ENCODE data around the gene CFAP20. TPM values are rescaled to one million over a fixed set of nuclear protein-coding genes. Genes with fewer than 3 reads are reported as not detected.

The CFAP20 gene
- polyA plus RNA-seq, 2 of the 4 experiments (the other 2 are of a cell fraction): 45.3 to 53.1 TPM

DNA sequence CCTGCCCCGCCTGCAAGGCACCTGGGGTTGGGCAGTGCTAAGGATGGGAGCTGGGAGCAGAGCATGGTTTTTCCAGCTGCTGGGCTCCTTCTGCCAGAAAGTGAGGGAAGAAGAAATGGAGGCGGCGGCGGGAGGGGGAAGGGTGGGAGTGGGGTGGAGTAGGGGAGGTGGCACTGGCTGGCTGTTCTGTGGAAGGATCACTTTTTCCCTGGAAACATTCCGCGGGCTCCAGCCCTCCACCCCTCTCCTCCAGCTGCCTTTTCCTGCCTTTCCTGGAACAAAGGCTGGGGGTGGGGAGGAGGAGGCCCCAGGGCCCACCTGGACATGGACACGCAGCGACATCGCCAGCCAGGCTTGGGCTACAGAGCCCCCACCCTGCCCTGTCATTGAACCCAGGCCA is 41.1 kb downstream of the CFAP20 start:
- no peak overlapping the region for H3K27ac ChIP-seq
- no peak for DNase-seq (ENCODE audit: low read depth in 1 of 2, low spot score in 1 of 2)
- no peaks in the 10 kb centered on the region for H3K4me1 ChIP-seq
- POLR2A ChIA-PET: no interaction called here
- TF ChIP-seq RAD21 (conservative IDR thresholded peaks at IDR 0.05 in 1 of 2, IDR thresholded peaks at IDR 0.05 in 1 of 2): no peak
- TF ChIP-seq ZNF302 (CRISPR knock-in tag; IDR thresholded peaks at IDR 0.05): no peak
- TF ChIP-seq EHF (CRISPR knock-in tag; IDR thresholded peaks at IDR 0.05): no peak
- TF ChIP-seq HOXA7 (CRISPR knock-in tag; IDR thresholded peaks at IDR 0.05): no peak
- TF ChIP-seq MAFK (IDR thresholded peaks at IDR 0.05; ENCODE audit: partially characterized antibody): no peak
- TF ChIP-seq, protein P1, sequence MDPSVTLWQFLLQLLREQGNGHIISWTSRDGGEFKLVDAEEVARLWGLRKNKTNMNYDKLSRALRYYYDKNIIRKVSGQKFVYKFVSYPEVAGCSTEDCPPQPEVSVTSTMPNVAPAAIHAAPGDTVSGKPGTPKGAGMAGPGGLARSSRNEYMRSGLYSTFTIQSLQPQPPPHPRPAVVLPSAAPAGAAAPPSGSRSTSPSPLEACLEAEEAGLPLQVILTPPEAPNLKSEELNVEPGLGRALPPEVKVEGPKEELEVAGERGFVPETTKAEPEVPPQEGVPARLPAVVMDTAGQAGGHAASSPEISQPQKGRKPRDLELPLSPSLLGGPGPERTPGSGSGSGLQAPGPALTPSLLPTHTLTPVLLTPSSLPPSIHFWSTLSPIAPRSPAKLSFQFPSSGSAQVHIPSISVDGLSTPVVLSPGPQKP (IDR thresholded peaks at IDR 0.05; ENCODE audit: low read depth, low read length): no peak
- no peak for TF ChIP-seq CEBPB (IDR thresholded peaks at IDR 0.05)
- H3K9me3 ChIP-seq: no peaks in the 10 kb centered on the region
- no peak overlapping the region for H3K4me2 ChIP-seq
- CTCF ChIA-PET: no interaction called here
- no peak for FAIRE-seq
- 60% methylated on average over 8 of the region's 9 CpGs for WGBS (ENCODE audit: missing lambda C conversion rate)
- ATAC-seq: no peak
- H3K4me3 ChIP-seq: no peak overlapping the region

DNA sequence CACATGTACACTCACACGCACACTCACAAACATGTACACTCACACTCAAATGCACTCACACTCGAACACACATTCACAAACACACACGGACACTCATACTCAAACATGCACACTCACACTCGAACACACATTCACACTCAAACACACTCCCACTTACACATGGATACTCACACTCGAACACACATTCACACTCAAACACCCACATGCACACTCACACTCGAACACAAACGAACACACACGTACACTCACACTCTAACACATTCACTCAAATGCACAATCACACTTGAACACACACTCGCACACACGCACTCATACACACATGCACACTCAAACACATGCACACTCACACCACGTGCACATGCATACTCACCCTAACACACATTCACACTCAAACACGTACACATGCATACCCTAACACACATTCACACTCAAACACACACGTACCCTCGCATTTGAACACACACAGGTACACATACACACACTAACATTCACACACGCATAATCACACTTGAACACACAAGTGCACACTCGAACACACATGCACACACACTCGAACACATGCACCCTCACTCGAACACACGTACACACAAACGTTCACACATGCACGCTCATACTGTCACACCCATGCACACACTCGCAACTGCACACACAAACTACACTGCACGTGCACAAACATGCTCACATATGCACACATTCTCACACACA is 41.8 kb downstream of the CFAP20 start:
- DNase-seq (ENCODE audit: low read depth in 1 of 2, low spot score in 1 of 2): no peak
- WGBS (ENCODE audit: missing lambda C conversion rate): 67% methylated on average over 23 of the region's 23 CpGs

DNA sequence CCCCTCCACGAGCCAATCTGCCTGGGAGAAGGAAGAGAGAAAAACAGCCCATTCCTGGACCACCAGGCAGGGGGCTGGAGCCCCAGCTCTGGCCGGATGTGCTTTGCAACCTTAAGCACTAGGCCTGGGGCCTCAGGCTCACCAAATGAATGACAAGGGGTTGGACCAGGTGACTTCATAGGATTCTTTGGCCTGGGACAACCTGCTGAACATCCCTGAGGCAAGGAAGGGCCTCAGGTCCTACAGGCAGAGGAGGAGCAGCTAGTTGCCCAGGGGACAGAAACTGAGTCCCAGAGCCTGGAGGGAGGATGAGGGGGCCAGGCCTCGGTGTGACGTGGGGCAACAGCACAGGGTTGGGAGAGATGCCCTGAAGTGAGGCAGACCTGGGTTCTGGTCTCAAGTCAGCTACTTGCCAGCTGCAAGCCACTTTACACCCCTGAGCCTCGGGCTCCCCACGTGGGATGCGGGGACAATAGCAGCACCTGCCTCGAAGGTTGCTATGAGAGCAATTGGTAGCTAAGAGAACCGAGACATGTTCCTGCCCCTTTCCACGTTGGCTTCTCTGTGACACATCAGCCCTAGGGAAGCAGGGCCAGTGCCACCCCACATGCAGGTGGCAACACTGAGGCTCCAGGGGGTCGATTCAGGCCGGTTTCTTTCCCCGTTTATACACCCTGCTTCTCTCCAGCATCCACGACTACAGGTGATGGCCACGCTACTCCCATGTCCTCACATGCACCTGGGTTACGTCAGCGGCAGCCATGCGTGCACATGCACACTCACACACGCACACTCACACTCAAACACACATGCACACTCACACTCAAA is 42.6 kb downstream of the CFAP20 start:
- FAIRE-seq: no peak
- ChIA-PET CTCF (no interaction called here), POLR2A (no interaction called here)

More for the DNA sequence above, 41.8 kb downstream of the CFAP20 start:
- H3K9me3 ChIP-seq: no peaks in the 10 kb centered on the region
- H3K4me2 ChIP-seq: no peak overlapping the region
- no peak for TF ChIP-seq MAZ (IDR thresholded peaks at IDR 0.05; ENCODE audit: borderline replicate concordance, low read depth, low read length)
- TF ChIP-seq RCOR1 (IDR thresholded peaks at IDR 0.05; ENCODE audit: low read depth, low read length): no peak
- ATAC-seq: no peak
- H3K27ac ChIP-seq: no peak overlapping the region
- H3K4me3 ChIP-seq: no peak overlapping the region
- FAIRE-seq: no peak
- ChIA-PET CTCF (no interaction called here), POLR2A (no interaction called here)
- no peaks in the 10 kb centered on the region for H3K4me1 ChIP-seq

More for the DNA sequence above, 42.6 kb downstream of the CFAP20 start:
- DNase-seq (ENCODE audit: low read depth in 1 of 2, low spot score in 1 of 2) (no peak), ATAC-seq (peak; percentile 27 to 57; a peak in 4 of 6 replicates)
- Histone ChIP-seq H3K4me3 (no peak overlapping the region), H3K27ac (no peak overlapping the region), H3K4me1 (no peaks in the 10 kb centered on the region), H3K9me3 (no peaks in the 10 kb centered on the region), H3K4me2 (no peak overlapping the region)
- TF ChIP-seq RARB (CRISPR knock-in tag; IDR thresholded peaks at IDR 0.05): no peak
- TF ChIP-seq RNF2 (IDR thresholded peaks at IDR 0.05; ENCODE audit: borderline replicate concordance, low read depth): no peak
- TF ChIP-seq FOXS1 (CRISPR knock-in tag; IDR thresholded peaks at IDR 0.05): no peak
- TF ChIP-seq, protein P2, sequence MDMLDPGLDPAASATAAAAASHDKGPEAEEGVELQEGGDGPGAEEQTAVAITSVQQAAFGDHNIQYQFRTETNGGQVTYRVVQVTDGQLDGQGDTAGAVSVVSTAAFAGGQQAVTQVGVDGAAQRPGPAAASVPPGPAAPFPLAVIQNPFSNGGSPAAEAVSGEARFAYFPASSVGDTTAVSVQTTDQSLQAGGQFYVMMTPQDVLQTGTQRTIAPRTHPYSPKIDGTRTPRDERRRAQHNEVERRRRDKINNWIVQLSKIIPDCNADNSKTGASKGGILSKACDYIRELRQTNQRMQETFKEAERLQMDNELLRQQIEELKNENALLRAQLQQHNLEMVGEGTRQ (IDR thresholded peaks at IDR 0.05): no peak
- TF ChIP-seq, protein P3, sequence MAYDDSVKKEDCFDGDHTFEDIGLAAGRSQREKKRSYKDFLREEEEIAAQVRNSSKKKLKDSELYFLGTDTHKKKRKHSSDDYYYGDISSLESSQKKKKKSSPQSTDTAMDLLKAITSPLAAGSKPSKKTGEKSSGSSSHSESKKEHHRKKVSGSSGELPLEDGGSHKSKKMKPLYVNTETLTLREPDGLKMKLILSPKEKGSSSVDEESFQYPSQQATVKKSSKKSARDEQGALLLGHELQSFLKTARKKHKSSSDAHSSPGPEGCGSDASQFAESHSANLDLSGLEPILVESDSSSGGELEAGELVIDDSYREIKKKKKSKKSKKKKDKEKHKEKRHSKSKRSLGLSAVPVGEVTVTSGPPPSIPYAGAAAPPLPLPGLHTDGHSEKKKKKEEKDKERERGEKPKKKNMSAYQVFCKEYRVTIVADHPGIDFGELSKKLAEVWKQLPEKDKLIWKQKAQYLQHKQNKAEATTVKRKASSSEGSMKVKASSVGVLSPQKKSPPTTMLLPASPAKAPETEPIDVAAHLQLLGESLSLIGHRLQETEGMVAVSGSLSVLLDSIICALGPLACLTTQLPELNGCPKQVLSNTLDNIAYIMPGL (CRISPR knock-in tag; IDR thresholded peaks at IDR 0.05; ENCODE audit: borderline replicate concordance): no peak
- 51% methylated on average over 15 of the region's 19 CpGs for WGBS (ENCODE audit: missing lambda C conversion rate)

Data from A549 (cell line).